AG04449 (cell line): Measurements from ENCODE around the gene SGCG.
A peak's percentile ranks its signal among the peaks of the same experiment; 100 is the strongest.

Experiments used
- CTCF ChIA-PET: fragments of 350-600 bp; formaldehyde crosslinking; extraction: SDS; loops from one replicate; lab custom pipeline; 2021; ENCODE audit warnings: antibody characterized with exemption; lab: Yijun Ruan, JAX
- POLR2A ChIA-PET: fragments of 400-600, 350-600 bp; formaldehyde crosslinking; extraction: SDS; loops from one replicate; lab custom pipeline; 2020; ENCODE audit warnings: antibody characterized with exemption, inconsistent platforms; lab: Yijun Ruan, JAX
- DNase-seq: peaks from one replicate; pipeline ENCODE4 v3.0.0-alpha.2; 2010; ENCODE audit warnings: low read depth, low spot score
- H3K4me3 ChIP-seq: 2 replicates; pipeline ENCODE4 v1.5.1; 2011; ENCODE audit warnings: low read depth, mild to moderate bottlenecking, control low read depth, low read length
- CTCF ChIP-seq: IDR thresholded peaks from one replicate; pipeline ENCODE4 v1.5.1; 2011; ENCODE audit warnings: mild to moderate bottlenecking, moderate library complexity, low read length, control low read depth, inconsistent platforms; ENCODE audit not compliant: insufficient read depth; ENCODE audit errors: missing control alignments

The SGCG gene

GRCh38 chr13:23146811-23147625, 33.8 kb upstream of the SGCG start:
- H3K4me3 ChIP-seq = no peak overlapping the region
- ChIA-PET CTCF (no interaction called here), POLR2A (no interaction called here)
- TF ChIP-seq CTCF = no peak
- no peak for DNase-seq

DNA sequence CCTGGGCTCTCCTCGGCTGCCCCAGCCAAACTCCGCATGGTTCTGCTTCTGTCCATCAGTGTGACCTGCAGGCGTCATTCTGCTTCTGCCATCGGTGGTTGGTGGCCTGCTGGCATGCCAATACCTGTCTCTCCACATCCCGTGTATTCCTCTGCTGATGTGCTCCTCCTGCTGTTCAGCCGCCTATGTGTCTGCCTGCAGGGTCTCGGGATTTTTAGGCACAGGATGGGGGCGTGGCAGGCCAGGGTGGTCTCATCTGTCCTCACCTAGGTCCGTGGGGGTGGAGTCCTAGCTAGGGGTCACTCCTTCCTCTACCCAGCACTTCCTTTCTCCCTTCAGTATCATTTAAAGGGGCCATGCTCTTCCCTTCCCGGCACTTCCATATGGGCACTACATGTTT, 33.0 kb upstream of the SGCG start:
- POLR2A ChIA-PET = no interaction called here

GRCh38 chr13:23157781-23158180, 23.0 kb upstream of the SGCG start:
- no peak for DNase-seq
- CTCF ChIA-PET = interaction anchor here (1.0 kb wide), 1 partner anchor 14 kb away, joined by 3 read pairs; no protein-coding TSS in a partner anchor
- no peak for TF ChIP-seq CTCF
- POLR2A ChIA-PET = no interaction called here
- H3K4me3 ChIP-seq = no peak overlapping the region

More for the DNA sequence above, 33.0 kb upstream of the SGCG start:
- no peak overlapping the region for H3K4me3 ChIP-seq
- DNase-seq = no peak
- CTCF ChIA-PET = no interaction called here
- no peak for TF ChIP-seq CTCF

- no peak overlapping the region for H3K4me3 ChIP-seq
- POLR2A ChIA-PET = no interaction called here
- DNase-seq = no peak
- CTCF ChIA-PET = no interaction called here
- TF ChIP-seq CTCF = peak; percentile 46
Observed at GRCh38 chr13:23159205-23159759, 21.5 kb upstream of the SGCG start.

DNA sequence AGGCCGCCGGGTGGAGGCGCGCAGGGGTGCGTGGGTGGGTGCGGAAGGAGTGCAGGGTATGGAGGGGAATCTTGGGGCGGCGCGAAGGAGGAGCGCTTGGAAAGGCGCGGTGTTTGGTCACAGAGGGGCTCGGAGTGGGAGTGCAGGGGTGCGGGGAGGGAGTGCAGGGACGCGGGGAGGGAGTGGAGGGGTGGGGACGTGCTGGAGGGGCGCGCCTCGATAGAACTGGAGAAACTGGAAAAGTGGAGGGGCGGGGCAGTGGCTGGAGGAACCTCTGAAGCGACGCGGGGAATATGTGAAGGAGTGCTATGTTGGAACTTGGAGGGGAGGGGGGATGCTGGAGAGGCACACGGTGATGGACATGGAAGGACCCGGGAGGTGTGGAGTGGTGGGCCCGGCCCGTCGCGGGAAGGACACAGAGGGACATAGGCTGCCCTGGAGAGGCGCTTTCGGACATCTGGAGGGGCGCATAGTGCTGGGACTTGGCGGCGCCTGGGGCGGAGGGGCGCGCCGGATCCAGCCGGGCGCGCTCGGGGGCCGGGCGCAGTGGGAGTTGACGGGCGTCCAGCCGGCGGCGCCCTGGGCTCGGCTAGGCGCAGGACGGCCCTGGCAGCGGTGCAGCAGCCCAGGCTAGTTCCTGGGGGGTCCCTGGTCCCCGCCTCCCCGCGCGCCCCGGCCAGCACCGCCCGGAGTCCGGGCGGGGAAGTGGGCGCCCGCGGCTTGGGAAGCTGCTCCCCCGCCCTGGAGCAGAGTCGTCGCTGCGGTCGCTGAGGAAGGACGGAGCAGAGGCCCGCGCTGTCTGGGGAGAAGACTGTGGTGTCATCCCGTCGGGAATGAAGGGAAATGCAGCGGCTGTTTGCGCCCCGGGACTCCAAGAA, 20.8 kb upstream of the SGCG start:
- ChIA-PET POLR2A (no interaction called here), CTCF (no interaction called here)
- DNase-seq = no peak
- TF ChIP-seq CTCF = no peak
- no peak overlapping the region for H3K4me3 ChIP-seq
